GM18517 (cell line): ENCODE measurements around the gene ETV4.

ENCODE experiments used
- ATAC-seq: cut with Tn5 transposase; IDR thresholded peaks from one replicate; pipeline ENCODE4 v1.9.1; 2021; ENCODE audit warnings: mild to moderate bottlenecking, moderate library complexity; ENCODE audit not compliant: unreplicated experiment

Gene ETV4

DNA sequence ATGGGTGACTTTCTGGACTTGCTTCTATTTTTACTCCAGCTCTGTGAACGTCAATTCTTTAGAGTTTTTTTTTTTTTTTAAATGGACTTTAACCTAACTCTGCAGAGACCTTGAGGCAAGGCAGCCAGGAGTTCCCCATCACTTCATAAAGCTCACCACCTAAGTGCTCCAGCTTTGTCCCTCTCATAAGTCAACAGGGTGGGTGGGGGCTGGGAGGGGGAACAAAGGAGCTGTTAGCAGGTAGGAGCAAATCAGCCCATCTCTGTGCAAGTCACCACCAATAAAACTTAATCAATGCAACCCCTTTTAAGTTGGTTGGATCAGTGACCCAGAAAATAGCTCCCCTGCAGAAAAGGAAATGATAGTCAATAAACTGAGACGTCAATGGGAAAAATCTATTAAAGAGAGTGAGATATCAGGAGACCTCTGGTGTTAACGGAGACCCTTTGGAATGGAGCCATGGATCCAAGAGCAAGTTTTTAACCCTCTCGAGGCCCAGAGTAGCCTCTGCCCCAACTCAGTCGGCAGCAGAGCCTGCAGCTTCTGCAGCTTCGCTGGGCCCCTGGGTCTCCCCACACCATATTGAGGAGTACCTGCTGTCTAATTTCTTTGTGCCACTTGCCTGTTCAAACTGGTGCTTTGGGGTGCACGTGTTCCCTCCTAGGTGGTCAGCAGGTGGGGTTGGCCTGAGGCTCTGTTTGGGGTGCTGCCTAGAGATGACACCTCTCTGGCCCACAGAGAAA lies 27.6 kb upstream of the ETV4 start:
- no peak for ATAC-seq

DNA sequence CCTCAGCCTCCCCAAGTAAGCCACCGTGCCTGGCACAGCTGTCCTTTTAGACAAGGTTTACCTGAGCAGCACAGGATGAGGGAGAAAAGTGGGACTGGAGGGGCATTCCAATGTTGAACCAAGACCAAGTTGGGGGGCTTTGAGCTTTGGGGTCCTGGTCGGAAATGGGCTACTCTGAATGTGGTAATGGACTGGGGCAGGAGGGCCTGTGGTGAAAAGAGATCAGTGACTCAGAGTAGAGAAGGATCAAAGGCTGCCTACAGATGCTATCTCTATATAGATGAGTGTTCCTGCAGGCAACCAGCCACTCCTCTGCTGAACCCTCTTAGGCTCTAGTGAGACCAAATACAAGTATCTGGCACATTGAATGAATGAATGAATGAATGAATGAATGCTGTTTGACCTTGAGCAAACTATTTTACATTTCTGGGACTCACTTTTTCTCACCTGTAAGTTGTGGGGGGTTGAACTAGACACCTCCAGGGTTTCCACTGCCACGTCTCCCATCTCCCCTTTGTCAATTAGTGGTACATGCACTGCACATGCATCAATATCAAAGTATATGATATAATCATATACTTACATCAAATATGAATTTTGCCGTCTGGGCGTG lies 26.3 kb upstream of the ETV4 start:
- ATAC-seq: no peak

DNA sequence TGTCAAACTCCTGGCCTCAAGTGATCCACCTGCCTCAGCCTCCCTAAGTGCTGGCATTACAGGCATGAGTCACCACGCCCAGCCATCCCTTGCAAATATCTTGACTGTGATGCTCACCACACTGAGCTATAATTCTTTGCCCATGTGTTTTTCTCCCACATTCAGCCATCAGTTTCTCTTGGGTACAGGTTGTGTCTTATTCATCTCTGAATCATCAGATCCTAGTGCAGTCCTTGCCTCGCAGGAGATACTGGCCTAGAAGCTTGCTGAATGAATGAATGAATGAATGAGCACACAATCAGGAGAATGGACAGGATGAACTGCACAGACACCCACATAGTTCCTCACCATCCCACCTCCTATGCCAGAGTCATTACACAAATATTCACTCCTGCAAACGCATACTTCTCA lies 24.4 kb upstream of the ETV4 start:
- ATAC-seq: no peak

DNA sequence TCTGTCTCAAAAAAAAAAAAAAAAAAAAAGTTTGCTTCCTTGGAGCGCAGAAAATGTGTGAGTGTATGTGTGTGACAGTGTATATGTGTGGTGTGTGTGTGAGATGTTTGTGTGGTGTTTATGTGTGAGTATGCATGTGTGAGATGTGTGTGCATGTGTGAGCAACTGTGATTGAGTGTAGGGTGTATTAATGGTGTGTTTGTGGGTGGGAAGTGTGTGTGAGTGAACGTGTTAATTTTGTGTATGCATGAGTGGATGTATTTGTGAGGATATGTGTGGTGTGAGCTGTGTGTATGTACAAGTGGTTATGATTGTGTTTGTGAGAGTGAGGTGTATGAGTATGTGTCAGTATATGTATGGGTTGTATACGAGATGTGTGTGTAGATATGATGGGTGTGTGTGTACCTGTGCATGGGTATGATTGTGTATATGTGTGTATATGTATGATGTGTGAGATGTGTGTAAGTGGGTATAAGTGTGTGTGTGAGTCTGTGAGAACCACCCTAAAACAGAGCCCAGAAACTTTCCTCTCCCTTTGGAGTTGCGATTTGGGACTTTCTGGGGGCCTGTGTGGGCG lies 22.5 kb upstream of the ETV4 start:
- no peak for ATAC-seq

DNA sequence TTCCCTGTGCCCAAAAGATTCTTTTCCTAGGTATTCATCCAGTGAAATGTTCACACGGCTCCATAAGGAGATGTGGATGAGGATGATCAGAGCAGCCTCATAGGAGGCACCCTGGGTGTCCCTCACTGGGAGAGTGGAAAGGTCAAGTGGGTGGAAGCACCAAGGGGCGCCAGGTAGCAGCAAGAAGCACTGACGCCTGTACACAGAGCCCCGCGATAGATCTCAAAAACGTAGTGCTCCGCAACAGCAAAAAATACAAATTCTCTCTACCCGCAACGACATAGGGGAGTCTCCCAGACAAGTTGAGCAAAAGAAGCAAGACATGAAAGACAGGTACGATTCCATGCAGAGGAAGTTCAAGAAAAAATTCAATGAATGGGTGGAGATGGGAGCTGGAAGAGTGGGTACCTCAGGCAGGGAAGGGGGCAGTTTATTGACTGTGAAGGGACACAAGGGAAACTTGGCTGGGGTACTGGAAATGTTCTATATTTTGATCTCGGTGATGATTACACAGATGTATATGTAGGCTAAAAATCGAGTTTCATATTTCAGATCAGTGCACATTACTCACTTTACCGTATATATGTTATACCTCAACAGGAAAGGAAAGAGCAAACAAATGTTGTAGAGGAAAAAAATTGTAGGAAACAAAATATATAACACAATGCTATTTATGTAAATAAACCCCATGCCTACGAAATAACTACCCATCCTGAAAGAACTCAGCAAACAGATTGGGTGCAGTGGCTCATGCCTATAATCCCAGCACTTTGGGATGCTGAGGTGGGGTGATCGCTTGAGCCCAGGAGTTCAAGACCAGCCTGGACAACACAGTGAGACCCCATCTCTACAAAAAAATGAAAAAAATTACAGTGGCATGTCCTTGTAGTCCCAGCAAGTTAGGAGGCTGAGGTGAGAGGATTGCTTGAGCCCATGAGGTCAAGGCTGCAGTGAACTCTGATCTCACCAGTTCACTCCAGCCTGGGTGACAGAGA lies 17.8 kb upstream of the ETV4 start:
- no peak for ATAC-seq

DNA sequence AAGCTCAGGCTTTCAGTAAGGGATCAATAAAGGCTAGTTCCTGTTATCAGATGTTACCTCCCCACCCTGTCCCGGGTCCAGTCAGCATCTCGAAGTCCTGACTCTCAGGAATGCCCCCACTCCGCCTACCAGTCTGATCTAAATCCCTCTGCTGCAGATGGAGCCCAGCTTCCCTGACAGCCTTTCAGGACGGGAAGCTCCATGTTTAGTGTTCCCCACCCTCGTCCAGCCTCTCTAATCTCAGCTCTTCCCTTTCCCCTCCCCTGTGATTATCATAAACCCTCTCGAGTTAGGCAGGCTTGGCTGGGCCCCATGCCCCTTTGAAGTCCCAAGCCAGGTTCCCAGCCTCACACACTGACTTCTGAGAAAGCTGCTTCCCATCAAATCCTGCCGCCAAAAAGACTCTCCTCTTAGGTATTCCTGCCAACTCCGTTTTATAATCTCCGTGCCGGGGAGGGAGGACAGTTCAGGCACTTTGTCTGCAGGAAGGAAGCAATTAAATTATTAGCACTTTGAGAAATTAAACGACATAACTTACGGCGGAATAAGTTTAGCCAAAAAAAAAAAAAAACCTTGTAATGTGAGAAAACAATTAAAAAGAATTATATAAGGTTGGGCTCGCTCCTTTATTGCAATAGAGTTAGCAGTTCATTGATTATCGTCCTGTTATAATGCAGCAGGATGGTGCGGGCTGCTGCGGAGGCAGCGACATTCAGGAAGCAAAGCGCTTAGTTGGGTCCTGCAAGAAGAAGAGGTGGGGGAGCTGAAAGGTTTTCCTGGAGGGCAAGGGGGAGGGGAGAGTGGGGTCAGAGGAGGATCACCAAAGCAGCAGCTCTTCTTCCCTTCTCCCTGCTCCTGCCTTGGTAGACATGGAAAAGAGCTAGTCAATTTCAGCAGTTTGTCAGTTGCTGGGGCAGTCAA lies 16.8 kb upstream of the ETV4 start:
- ATAC-seq: no peak

DNA sequence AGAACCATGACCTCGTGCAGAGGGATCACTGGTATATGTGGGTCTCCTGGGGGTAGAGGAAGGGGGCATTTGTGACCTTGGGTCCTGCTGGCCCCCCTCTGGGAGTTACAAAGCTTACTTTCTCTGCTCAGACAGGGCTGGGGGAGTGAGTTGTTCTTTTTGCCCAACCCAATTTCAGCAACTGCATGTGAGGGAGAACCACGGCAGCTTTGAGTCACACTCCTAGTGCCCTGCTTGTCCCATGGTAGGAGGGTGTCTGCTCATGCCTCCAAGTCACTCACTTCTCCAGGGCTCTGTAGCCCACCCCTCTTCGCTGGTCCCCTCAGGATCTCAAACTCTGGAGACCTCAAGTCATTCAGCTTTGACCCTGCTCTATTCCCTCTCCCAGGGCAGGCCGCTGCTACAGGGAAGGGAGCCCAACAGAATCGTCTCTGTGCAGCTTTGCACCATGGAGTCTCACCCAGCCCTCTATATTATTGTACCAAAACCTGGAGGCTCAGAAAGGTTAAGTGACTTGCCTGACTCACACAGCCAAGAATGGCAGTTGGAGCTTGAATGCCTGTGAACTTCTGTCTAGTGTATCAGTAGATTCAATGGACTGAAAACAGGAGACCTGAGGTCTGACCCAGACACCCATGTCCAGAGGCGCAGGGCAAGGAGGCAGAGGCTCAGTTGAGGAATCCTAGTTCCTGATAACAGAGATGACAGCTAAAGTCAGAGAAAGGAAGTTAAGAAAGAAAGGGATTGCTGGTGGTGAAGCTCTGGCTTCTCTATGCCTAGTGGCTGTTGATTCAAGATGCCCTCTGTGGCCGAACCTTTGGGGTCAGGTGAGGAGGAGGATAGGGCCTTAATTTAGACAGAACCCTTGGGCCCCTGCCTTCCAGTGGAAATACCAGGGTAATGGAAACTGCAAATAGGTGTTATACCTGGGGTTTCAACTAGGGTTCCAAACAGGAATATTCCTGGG lies 14.6 kb upstream of the ETV4 start:
- ATAC-seq: no peak

DNA sequence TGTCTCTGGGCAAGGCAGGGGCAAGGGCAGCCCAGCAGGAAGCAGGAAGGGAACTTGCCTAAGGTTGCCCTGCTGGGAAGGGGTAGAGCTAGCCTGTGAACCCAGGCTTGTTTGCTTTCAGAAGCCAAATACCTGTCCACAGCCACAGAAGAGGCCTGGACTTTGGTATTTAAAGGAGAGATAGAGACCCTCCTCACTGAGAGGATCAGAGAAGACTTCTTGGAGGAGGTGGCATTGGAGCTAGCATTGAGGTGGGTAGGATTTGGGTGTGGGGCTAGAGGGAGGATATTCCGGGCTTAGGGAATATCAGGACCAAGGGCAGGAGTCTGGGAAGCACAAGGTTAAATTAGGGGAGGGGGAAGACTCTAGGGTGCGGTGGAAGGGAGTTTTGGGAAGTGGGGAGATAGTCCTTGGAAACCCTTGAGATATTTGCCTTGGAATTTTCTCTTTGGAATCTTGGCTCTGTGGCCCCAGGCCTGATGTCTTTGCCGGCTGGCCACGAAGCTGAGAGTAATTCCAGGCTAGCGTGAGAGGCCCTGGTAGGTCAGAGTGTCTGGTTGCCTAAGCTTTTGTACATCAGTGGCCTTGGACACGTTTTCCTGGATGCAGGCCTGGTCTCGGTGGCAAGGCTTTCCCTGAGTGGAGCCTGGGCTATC lies 13.1 kb upstream of the ETV4 start:
- ATAC-seq: no peak

DNA sequence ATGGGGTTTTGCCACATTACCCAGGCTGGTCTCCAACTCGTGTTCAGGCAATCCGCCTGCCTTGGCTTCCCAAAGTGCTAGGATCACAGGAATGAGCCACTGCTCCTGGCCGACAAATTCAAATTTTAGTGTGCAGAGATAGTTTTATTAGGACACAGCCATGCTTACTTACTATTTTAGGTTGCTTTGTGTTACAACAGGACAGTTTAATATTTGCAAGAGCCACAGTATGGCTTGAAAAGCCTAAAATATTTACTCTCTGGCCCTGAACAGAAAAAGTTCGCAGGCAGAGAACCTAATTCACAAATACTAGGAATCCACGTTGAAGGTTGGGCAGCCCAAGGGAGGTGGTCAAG lies 12.6 kb upstream of the ETV4 start:
- no peak for ATAC-seq

DNA sequence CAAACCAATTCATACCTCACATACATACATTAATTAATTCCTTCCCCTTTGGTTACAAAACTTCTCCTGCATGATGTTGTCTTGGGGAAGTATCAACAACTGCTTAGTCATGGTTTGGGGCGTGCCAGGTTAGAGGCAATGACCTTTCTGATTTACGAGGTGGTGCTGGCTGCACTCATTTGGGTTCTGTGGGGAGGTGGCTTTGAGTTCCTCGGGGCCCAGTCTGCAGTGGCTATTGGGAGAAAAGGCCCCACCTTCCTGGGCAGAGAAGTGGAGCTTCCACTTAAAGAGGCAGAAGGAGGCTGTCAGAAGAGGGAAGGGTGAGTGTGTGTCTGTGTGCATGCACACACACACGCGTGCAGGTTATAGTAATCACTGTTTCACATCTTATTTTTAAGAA lies 10.2 kb upstream of the ETV4 start:
- ATAC-seq: no peak

DNA sequence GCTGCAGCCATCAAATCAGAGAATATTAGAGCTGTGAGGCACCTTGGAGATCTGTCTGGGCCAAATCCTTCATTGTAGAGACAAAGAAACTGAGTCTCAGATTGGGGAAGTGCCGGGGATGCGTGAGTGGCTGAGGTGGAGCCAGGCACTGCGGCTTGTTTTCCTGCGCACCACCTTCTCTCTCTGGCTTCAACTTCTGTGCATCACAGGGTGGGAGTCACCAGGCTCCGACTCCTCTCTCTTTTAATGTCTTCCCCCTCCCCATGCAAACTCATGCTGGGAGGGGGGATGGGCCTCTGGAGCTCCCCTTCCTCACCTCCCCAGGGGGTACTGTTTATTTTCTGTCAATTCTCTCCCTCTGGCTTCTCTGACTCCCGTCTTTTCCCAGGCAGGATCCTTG lies 8.7 kb upstream of the ETV4 start:
- ATAC-seq: no peak

DNA sequence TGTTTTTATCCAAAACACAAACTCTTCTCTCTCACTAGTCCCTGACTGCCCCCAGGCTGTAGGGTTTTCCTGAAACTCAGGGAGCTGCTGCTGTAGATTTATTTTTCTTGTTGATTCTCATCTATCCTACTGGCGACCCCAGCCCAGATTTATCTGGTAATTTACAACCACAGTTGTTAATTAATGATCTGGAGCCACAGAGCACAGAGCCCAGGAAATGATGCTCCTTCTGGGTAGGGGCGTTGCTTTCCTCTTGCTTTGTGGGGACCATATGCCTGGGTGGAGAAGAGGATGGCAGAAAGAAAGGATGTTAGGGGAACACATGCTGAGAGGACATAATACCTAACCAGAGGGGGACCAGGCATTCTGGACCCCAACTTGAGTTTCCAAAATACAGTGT lies 7.4 kb upstream of the ETV4 start:
- ATAC-seq: no peak

DNA sequence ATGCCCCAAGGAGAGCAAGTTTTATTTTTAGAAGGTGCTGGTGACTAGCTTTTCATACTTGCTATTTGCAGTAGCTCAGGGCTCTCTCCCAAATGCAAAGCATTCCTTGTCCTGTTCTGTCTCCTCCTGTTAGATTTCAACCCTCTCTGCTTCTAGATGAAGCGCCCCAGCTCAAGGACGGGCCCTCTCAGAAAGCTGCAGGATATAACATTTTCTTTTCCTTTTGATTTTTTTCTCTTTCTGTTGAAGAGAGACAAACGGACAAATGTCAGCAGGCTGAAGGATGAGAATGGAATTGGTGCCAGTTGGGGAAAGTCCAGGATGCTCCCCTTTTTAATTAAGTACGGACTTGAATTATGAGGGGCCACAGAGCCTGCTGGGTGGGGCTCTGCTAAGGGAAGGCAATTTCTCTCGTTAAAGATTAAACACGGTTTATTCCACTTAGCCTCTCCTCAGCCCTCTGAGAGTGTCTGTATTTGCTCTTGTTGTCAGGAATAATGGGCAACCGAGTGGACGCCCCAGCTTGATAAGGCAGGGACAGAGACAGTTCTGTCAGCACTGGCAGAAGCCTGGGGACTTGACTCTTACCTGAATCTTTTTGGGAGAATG lies 6.2 kb upstream of the ETV4 start:
- no peak for ATAC-seq

DNA sequence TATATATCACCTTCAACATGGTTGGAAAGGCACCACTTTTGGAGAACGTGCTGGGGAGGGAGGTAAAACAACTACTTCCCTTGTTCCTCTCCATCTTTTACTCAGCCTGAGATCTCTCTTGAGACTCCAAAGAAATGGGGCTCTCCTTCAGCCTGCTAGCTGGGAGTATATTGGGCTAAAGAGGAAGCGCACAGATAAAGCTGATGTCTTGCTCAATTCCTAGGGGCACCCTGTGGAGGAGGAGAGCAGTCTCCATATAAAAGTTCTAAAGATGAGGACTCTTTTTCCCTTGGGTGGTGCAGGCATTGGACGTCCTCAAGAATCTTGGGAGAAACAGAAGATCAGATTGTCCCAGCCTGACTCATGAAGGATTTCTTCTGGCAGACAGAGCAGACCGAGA lies 4.6 kb upstream of the ETV4 start:
- no peak for ATAC-seq

DNA sequence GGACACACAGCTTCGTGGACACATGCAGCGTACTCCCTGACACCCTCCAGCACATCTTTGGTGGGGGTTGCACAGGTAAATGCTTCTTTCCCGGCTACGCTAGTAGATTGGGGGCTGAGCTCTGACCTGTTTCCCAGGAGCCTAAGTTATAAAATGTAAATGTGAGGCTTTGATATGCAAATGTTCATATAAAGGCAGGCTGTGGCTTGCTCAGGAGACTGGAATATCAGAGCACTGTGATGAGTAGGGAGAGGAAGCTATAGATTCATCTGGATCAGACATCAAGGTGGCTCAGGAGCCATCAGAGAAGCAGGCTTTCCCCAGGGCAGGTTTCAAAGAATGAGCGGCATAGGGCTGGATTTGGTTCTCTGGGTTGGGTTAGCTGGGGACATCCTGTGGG lies 3.4 kb upstream of the ETV4 start:
- ATAC-seq: no peak

DNA sequence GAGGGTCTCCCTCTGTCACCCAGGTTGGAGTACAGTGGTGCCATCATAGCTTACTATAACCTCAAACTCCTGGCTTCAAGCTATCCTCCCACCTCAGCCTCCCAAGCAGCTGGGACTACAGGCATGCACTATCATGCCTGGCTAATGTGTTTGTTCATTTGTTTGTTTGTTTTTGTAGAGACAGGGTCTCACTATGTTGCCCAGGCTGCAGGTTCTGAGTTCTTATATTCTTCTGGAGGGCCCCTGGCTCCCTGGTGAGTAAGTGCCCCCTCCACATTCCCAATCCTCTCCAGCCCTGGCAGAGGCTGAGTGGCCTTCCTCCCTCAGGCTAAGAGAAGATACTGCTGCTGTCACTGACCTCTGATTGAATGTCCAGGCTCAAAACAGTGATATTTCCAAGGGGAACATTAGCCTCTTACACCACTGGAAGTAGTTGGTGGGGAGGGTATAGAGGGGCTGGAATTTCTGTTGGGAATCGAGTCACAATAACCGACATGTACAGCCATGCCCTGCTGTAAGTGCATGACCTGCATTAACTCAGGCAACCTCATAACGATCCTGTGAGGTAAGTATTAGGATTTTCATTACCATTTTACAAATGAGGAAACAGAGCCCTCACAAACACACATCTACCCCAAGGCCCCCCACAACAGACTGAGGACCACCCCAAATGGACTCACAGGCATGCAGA lies 2.7 kb upstream of the ETV4 start:
- ATAC-seq: no peak

DNA sequence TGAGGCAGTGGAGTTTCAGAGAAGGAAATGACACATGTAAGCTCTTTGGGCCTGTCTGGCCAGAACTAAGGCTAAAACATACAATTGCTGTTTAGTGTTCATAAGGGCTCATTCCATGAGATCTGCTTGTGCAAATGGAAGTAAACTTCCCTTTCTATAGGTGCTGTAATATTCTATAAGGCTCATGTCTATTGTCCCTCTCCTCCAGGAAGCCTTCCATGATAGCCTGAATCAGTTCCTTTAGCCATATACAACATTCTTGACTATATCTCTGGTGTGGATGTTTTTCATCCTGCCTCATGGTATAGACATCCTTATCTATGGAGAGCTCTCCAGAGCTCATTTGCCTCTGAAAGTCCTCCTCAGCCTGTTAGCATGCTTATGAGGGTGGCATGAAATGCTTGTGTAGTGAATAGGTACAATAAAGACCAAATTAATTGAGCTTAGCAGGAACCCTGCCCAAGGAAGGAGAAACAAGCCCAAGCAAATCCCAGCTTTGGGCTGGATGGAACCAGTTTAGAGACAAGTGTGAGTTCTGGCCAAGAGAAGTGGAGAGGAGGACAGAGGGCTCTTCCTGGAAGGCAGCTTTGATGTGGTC lies 1.6 kb upstream of the ETV4 start:
- ATAC-seq: no peak
